ENCODE data around the gene SEMA5A.

- no peak for TF ChIP-seq REST (IDR thresholded peaks at IDR 0.05; ENCODE audit: insufficient read depth in 1 of 2, low read depth in 2 of 2, low read length in 2 of 2)
- no peak for TF ChIP-seq POLR2AphosphoS5 (IDR thresholded peaks at IDR 0.05; ENCODE audit: low read depth, low read length)
These were observed 423.3 kb downstream of the SEMA5A start for GRCh38 chr5:9122528-9122927.
